Measurements from ENCODE around the gene TSLP.

Gene TSLP

GRCh38 chr5:111069839-111070238 lies 1.7 kb upstream of the TSLP start:
- no peak for TF ChIP-seq CTCF (IDR thresholded peaks at IDR 0.05; ENCODE audit: poor library complexity, severe bottlenecking)
- no peak overlapping the region for H3K4me3 ChIP-seq (ENCODE audit: severe bottlenecking)

DNA sequence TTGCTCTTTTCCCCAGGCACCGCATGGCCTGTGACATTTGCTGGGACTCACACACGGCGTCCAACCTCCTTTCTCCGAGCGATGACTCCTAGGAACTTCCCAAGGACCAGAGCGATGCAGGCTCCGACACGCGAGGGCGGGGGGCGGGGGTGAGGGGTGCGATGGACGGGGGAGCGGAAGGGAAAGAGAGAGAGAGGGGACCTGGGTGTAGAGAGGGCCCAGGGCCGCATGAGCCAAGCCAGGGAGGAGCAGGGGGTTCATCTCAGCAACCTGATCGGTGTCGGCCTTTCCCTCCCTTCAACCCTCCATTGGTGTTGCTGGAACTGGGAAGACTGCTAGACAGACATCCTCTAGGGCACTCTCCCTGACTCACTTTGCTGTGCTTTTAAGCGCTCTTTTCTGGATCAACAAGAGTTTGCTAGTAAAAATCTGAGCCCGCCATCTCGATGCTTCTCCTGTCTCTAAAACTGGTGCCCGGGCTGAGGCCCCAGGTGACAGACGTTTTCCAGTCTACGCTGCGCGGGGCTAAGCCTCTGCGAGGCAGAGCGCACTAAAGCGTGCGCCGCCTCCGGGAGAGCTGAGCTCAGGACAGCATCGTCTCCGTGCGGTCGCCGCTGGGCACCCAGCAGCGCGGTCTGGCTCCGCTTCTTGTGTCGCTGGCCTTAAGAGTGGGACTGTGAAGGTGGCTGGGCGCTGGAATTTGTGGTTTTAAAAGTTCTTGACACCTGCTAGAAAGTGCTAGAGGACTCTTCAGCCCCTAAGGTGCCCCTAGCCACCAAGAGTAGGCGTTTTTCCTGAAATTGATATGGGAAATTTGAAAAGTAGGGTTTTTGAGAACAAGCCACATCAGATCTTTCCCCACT lies 1.0 kb upstream of the TSLP start:
- no peak for DNase-seq (ENCODE audit: low spot score)
- H3K27me3 ChIP-seq (ENCODE audit: insufficient read depth, poor library complexity, severe bottlenecking): no peaks in the 10 kb centered on the region

More at GRCh38 chr5:111069839-111070238, 1.7 kb upstream of the TSLP start:
- DNase-seq (ENCODE audit: low spot score) (no peak), ATAC-seq (ENCODE audit: low read depth) (no peak)
- H3K9me3 ChIP-seq (ENCODE audit: severe bottlenecking): no peaks in the 10 kb centered on the region
- H3K4me1 ChIP-seq (ENCODE audit: insufficient read depth, poor library complexity, severe bottlenecking): peaks cover 10% of the 10 kb centered on the region
- H3K36me3 ChIP-seq (ENCODE audit: low read depth): no peaks in the 10 kb centered on the region
- no peak overlapping the region for H3K27ac ChIP-seq (ENCODE audit: poor library complexity, severe bottlenecking)
- H3K27me3 ChIP-seq (ENCODE audit: insufficient read depth, poor library complexity, severe bottlenecking): no peaks in the 10 kb centered on the region

GRCh38 chr5:111072949-111073682 lies 1.6 kb downstream of the TSLP start:
- Histone ChIP-seq H3K27ac (ENCODE audit: poor library complexity, severe bottlenecking) (no peak overlapping the region), H3K4me1 (ENCODE audit: insufficient read depth, poor library complexity, severe bottlenecking) (peaks cover 26% of the 10 kb centered on the region), H3K36me3 (ENCODE audit: low read depth) (peaks cover 6% of the 10 kb centered on the region), H3K9me3 (ENCODE audit: severe bottlenecking) (no peaks in the 10 kb centered on the region), H3K4me3 (ENCODE audit: severe bottlenecking) (peak overlapping the region; percentile 37), H3K27me3 (ENCODE audit: insufficient read depth, poor library complexity, severe bottlenecking) (no peaks in the 10 kb centered on the region)
- TF ChIP-seq CTCF (IDR thresholded peaks at IDR 0.05; ENCODE audit: poor library complexity, severe bottlenecking): peak; percentile 13
- ATAC-seq (ENCODE audit: low read depth) (peak; percentile 40), DNase-seq (ENCODE audit: low spot score) (peak; percentile 65)

More for the DNA sequence above, 1.0 kb upstream of the TSLP start:
- no peak for ATAC-seq (ENCODE audit: low read depth)
- no peaks in the 10 kb centered on the region for H3K36me3 ChIP-seq (ENCODE audit: low read depth)
- peaks cover 17% of the 10 kb centered on the region for H3K4me1 ChIP-seq (ENCODE audit: insufficient read depth, poor library complexity, severe bottlenecking)
- no peak overlapping the region for H3K27ac ChIP-seq (ENCODE audit: poor library complexity, severe bottlenecking)
- H3K4me3 ChIP-seq (ENCODE audit: severe bottlenecking): no peak overlapping the region
- no peaks in the 10 kb centered on the region for H3K9me3 ChIP-seq (ENCODE audit: severe bottlenecking)
- no peak for TF ChIP-seq CTCF (IDR thresholded peaks at IDR 0.05; ENCODE audit: poor library complexity, severe bottlenecking)

GRCh38 chr5:111074244-111074643 lies 2.7 kb downstream of the TSLP start:
- H3K27me3 ChIP-seq (ENCODE audit: insufficient read depth, poor library complexity, severe bottlenecking): no peaks in the 10 kb centered on the region
- H3K4me1 ChIP-seq (ENCODE audit: insufficient read depth, poor library complexity, severe bottlenecking): peaks cover 26% of the 10 kb centered on the region
- TF ChIP-seq CTCF (IDR thresholded peaks at IDR 0.05; ENCODE audit: poor library complexity, severe bottlenecking): no peak
- DNase-seq (ENCODE audit: low spot score) (no peak), ATAC-seq (ENCODE audit: low read depth) (no peak)
- H3K27ac ChIP-seq (ENCODE audit: poor library complexity, severe bottlenecking): no peak overlapping the region
- H3K36me3 ChIP-seq (ENCODE audit: low read depth): peaks cover 6% of the 10 kb centered on the region
- H3K9me3 ChIP-seq (ENCODE audit: severe bottlenecking): no peaks in the 10 kb centered on the region
- peak overlapping the region; percentile 37 for H3K4me3 ChIP-seq (ENCODE audit: severe bottlenecking)

Measured in RWPE2 (cell line).